Transverse colon (tissue), 4 donors: ENCODE measurements around the gene CD300C. TPM values are rescaled to one million over a fixed set of nuclear protein-coding genes. Genes with fewer than 3 reads are reported as not detected.

ENCODE experiments used
- DNase-seq: peaks from one replicate; pipeline ENCODE4 v3.0.0-alpha.2; 2019
- H3K27ac ChIP-seq, 4 donors: fragments of 200-600 bp; sonication (generic); 2 replicates each; pipeline ENCODE4 v1.5.1; 2016 to 2018; ENCODE audit warnings: inconsistent platforms in 4 of 4
- H3K27me3 ChIP-seq: fragments of 200-600 bp; sonication (generic); 2 replicates; pipeline ENCODE4 v1.5.1; 2017; ENCODE audit warnings: inconsistent platforms
- H3K36me3 ChIP-seq, 4 donors: fragments of 200-600 bp; sonication (generic); 2 replicates each; pipeline ENCODE4 v1.5.1; 2017 to 2019; ENCODE audit warnings: inconsistent platforms in 4 of 4
- H3K4me1 ChIP-seq, 4 donors: fragments of 200-600 bp; sonication (generic); 2 replicates each; pipeline ENCODE4 v1.5.1; 2017 to 2020; ENCODE audit warnings: inconsistent platforms in 4 of 4
- H3K4me3 ChIP-seq, 4 donors: fragments of 200-600 bp; sonication (generic); 1 replicate in 1 of 4; 2 replicates in 3 of 4; pipeline versions ENCODE4 v1.5.1 to v1.6.1; 2017 to 2019; ENCODE audit warnings: inconsistent platforms in 4 of 4
- H3K9me3 ChIP-seq, 2 donors: fragments of 200-600 bp; sonication (generic); 2 replicates each; pipeline ENCODE4 v1.5.1; 2017 to 2019; ENCODE audit warnings: inconsistent platforms in 2 of 2
- EP300 ChIP-seq: sonication (generic); formaldehyde crosslinking; IDR thresholded peaks from one replicate; pipeline ENCODE4 v1.6.1; 2017; ENCODE audit warnings: antibody characterized with exemption, low read depth
- POLR2A ChIP-seq: fragments of 450-650 bp; IDR thresholded peaks from one replicate; pipeline ENCODE4 v1.6.1; 2016; ENCODE audit warnings: antibody characterized with exemption, mild to moderate bottlenecking, moderate library complexity
- POLR2AphosphoS5 ChIP-seq, 3 donors: sonication (generic); formaldehyde crosslinking; IDR thresholded peaks; one replicate each; pipeline ENCODE4 v1.6.1; 2016; ENCODE audit warnings: antibody characterized with exemption in 3 of 3
- WGBS, 2 donors: methylation state at CpG; one replicate each; pipeline ENCODE4 v1.1.5; 2018; ENCODE audit warnings: low coverage in 1 of 2; 5-methylcytosine and 5-hydroxymethylcytosine counted together
- in situ Hi-C, 4 donors: fragments of 200-750 bp; cut with MboI; loops; one replicate each; pipeline versions ENCODE4 v1.15.0 to v1.15.1; 2017; ENCODE audit warnings: low sequenced_read_pairs in 3 of 4, low pct_ligation_motif_present in 1 of 4, low pct_unique_long_range_greater_than_20kb in 1 of 4
- intact Hi-C: fragments of 100-400 bp; cut with DNase I; formaldehyde crosslinking; loops from one replicate; pipeline ENCODE4 v1.15.1; 2023; ENCODE audit warnings: low total_unique reads
- total RNA-seq, 4 donors: library from RNA; depleted of rRNA; stranded (reverse); fragments of >200 nt; gene quantifications; one replicate each; pipeline ENCODE4 v1.1.0, GENCODE V29; 2016
- TF ChIP-seq, protein P1 (sequence below), 5 experiments: fragments of 200-600 bp in 3 of 5; fragments of 450-650 bp in 2 of 5; sonication (generic) in 3 of 5; IDR thresholded peaks; 1 replicate in 2 of 5; 2 replicates in 3 of 5; pipeline ENCODE4 v1.5.1; 2016 to 2017; ENCODE audit warnings: antibody characterized with exemption in 5 of 5, inconsistent platforms in 3 of 5, mild to moderate bottlenecking in 2 of 5, moderate library complexity in 1 of 5

Gene CD300C
- total RNA-seq, 4 donors from 2014 or later: 0.27 to 5.2 (median 0.32) TPM; not detected in 1

DNA sequence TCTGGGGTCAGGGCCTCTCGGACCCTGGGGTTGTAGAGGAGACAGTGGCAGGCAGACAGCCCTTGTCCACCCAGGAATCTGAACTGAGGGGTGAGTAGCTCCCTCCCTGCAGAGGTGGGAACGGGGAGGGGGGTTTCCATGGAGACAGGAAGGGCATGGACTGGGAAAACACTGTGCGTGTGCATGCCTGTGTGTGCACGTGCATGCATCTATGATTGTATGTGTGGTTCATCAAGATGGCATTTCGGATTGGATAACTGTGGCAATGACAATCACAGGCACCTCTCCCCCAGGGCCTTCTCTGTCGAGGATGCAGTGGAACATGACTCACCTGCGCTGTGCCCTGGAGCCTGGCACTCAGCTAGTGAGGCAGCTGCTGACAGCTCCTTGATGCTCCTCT lies 6.1 kb upstream of the CD300C start:
- Histone ChIP-seq H3K4me1 (no peaks in the 10 kb centered on the region), H3K4me3 (no peak overlapping the region), H3K27me3 (no peaks in the 10 kb centered on the region), H3K9me3 (no peaks in the 10 kb centered on the region), H3K27ac (no peak overlapping the region), H3K36me3 (no peaks in the 10 kb centered on the region)
- TF ChIP-seq POLR2A (no peak), POLR2AphosphoS5 (IDR thresholded peaks at IDR 0.05) (no peak), EP300 (no peak)
- TF ChIP-seq, protein P1, sequence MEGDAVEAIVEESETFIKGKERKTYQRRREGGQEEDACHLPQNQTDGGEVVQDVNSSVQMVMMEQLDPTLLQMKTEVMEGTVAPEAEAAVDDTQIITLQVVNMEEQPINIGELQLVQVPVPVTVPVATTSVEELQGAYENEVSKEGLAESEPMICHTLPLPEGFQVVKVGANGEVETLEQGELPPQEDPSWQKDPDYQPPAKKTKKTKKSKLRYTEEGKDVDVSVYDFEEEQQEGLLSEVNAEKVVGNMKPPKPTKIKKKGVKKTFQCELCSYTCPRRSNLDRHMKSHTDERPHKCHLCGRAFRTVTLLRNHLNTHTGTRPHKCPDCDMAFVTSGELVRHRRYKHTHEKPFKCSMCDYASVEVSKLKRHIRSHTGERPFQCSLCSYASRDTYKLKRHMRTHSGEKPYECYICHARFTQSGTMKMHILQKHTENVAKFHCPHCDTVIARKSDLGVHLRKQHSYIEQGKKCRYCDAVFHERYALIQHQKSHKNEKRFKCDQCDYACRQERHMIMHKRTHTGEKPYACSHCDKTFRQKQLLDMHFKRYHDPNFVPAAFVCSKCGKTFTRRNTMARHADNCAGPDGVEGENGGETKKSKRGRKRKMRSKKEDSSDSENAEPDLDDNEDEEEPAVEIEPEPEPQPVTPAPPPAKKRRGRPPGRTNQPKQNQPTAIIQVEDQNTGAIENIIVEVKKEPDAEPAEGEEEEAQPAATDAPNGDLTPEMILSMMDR (IDR thresholded peaks at IDR 0.05): no peak
- WGBS, 2 donors: 45% methylated on average over 7 of the region's 7 CpGs; no CpG with 5 or more reads in 1 of the 2 donors
- DNase-seq: no peak
- in situ Hi-C loops (no loop called here), intact Hi-C loops (no loop called here)

DNA sequence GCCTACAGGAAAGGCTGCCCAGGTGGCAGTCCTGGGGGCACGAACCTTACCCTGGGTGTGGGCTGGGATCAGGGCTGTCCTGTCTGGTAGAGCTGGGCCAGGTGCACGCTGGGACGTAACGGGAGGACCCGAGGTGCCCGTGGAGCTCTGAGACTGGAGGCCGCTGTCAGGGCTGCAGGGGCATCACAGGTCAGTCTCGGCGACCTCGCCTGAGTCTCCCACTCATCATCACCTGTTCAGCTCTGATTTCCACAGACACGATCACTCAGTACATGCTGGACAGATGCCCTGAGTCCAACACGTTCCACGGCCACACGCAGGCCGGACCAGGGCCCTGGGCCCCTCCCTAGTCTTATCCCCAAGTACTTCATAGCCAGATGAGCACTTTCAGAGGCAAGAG lies 4.7 kb upstream of the CD300C start:
- no peak for DNase-seq
- Histone ChIP-seq H3K36me3 (no peaks in the 10 kb centered on the region), H3K27ac (no peak overlapping the region), H3K9me3 (no peaks in the 10 kb centered on the region), H3K4me1 (no peaks in the 10 kb centered on the region), H3K4me3 (no peak overlapping the region), H3K27me3 (no peaks in the 10 kb centered on the region)
- intact Hi-C loops: no loop called here
- in situ Hi-C loops: no loop called here
- TF ChIP-seq, protein P1 (IDR thresholded peaks at IDR 0.05): no peak
- TF ChIP-seq EP300: no peak
- no peak for TF ChIP-seq POLR2AphosphoS5 (IDR thresholded peaks at IDR 0.05)
- TF ChIP-seq POLR2A: no peak
- 78% methylated on average over 15 of the region's 15 CpGs; no CpG with 5 or more reads in 1 of the 2 donors for WGBS, 2 donors

DNA sequence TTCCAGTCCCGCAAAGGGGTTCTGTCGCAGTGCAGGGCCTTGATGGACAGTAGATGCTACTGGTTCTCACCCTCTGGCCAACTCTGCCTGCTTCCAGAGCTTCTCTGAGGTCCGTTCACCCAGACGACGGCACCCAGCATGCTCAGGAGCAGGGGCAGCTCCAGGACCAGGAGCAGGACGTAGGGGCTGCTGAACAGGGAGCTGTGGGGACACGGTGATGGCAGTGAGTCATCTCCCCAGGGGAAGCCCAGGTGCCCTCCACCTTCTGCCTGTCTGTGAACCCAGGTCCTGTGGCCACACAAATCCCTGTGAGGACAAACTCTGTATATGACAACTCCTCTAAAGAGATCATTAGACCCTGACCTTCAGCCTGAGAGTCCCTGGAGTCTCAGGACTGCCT lies 3.4 kb upstream of the CD300C start:
- intact Hi-C loops (no loop called here), in situ Hi-C loops (no loop called here)
- Histone ChIP-seq H3K9me3 (no peaks in the 10 kb centered on the region), H3K4me3 (no peak overlapping the region), H3K36me3 (no peaks in the 10 kb centered on the region), H3K27ac (no peak overlapping the region), H3K27me3 (no peaks in the 10 kb centered on the region), H3K4me1 (no peaks in the 10 kb centered on the region)
- TF ChIP-seq EP300: no peak
- TF ChIP-seq POLR2AphosphoS5 (IDR thresholded peaks at IDR 0.05): no peak
- TF ChIP-seq, protein P1 (IDR thresholded peaks at IDR 0.05): no peak
- no peak for TF ChIP-seq POLR2A
- 83% methylated on average over 5 of the region's 7 CpGs; no CpG with 5 or more reads in 1 of the 2 donors for WGBS, 2 donors
- DNase-seq: no peak

DNA sequence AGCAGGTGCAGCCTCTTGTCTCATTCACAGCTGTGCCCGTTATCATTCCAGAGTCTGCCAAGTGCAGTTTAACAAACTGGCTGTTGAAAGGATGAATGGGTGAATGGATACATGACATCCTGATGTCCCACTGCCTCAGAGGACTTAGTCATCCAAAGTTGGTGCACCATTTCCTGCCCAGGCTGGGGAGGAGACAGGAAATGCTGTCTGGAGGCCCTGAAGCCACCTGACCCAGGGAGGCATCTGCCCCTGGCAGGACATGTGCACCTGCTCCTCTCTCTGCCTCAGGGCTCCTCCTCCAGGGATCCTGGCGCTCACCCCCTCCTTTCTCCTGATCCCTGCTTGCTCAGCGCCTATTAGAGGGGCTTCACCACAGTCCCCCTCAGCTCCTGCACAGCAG lies 1.8 kb upstream of the CD300C start:
- in situ Hi-C loops: no loop called here
- Histone ChIP-seq H3K36me3 (no peaks in the 10 kb centered on the region), H3K9me3 (no peaks in the 10 kb centered on the region), H3K4me3 (no peak overlapping the region), H3K27ac (no peak overlapping the region), H3K27me3 (no peaks in the 10 kb centered on the region), H3K4me1 (no peaks in the 10 kb centered on the region)
- WGBS, 2 donors: 72 to 79% methylated on average over 2 to 3 of the region's 3 CpGs
- intact Hi-C loops: no loop called here
- TF ChIP-seq POLR2A: no peak
- TF ChIP-seq, protein P1 (IDR thresholded peaks at IDR 0.05): no peak
- TF ChIP-seq POLR2AphosphoS5 (IDR thresholded peaks at IDR 0.05): no peak
- no peak for TF ChIP-seq EP300
- no peak for DNase-seq
